Mucosa of rectum (tissue), 2 donors: ENCODE measurements around the gene COA3.

ENCODE experiments used
- H3K27ac ChIP-seq, 2 donors: one replicate each; pipeline ENCODE4 v1.7.0; 2013; ENCODE audit warnings: inconsistent platforms in 2 of 2, low read depth in 2 of 2, low read length in 2 of 2
- H3K27me3 ChIP-seq, 2 donors: one replicate each; pipeline ENCODE4 v1.7.0; 2013; ENCODE audit warnings: low read length in 2 of 2; ENCODE audit not compliant: control insufficient read depth in 2 of 2, insufficient read depth in 2 of 2
- H3K36me3 ChIP-seq, 2 donors: one replicate each; pipeline ENCODE4 v1.7.0; 2013; ENCODE audit warnings: low read length in 2 of 2; ENCODE audit not compliant: control insufficient read depth in 2 of 2, insufficient read depth in 2 of 2
- H3K4me1 ChIP-seq, 2 donors: one replicate each; pipeline ENCODE4 v1.7.0; 2013; ENCODE audit warnings: low read length in 2 of 2, mild to moderate bottlenecking in 1 of 2; ENCODE audit not compliant: control insufficient read depth in 2 of 2, insufficient read depth in 2 of 2
- H3K4me3 ChIP-seq, 2 donors: one replicate each; pipeline ENCODE4 v1.7.0; 2013; ENCODE audit warnings: low read length in 2 of 2
- H3K9ac ChIP-seq, 2 donors: one replicate each; pipeline ENCODE4 v1.7.0; 2013; ENCODE audit warnings: low read length in 2 of 2, low read depth in 1 of 2, mild to moderate bottlenecking in 1 of 2
- H3K9me3 ChIP-seq, 2 donors: one replicate each; pipeline ENCODE4 v1.7.0; 2013; ENCODE audit warnings: low read length in 2 of 2; ENCODE audit not compliant: control insufficient read depth in 2 of 2
- donor health status: healthy.
- donor health status: Normal muscosa, but diverticular disease.

COA3 gene

DNA sequence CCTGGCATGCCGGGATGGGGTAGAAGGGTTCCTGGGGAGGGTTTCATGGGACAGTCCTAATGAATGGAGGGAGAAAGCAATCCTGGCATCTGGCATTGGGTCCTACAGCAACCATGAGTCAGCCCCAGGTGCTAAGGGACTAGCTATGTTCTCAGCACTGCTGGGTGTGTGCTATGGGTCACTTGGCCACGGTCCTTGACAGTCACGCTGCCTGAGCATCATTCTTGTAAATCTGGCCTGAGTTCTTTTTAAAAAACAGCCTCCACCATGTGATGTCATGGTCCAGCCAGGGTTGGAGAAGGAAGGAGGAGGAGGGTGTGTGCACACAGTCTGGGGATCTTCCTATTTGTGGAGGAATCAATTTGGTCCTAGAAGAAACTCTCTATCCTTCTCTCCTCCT, 43.7 kb downstream of the COA3 start:
- Histone ChIP-seq H3K9ac (no peak overlapping the region), H3K4me1 (peaks cover 0 to 2% of the 10 kb centered on the region in 2 donors), H3K36me3 (no peaks in the 10 kb centered on the region), H3K4me3 (no peak overlapping the region), H3K27me3 (peaks cover 0 to 4% of the 10 kb centered on the region in 2 donors), H3K9me3 (no peaks in the 10 kb centered on the region), H3K27ac (no peak overlapping the region)

DNA sequence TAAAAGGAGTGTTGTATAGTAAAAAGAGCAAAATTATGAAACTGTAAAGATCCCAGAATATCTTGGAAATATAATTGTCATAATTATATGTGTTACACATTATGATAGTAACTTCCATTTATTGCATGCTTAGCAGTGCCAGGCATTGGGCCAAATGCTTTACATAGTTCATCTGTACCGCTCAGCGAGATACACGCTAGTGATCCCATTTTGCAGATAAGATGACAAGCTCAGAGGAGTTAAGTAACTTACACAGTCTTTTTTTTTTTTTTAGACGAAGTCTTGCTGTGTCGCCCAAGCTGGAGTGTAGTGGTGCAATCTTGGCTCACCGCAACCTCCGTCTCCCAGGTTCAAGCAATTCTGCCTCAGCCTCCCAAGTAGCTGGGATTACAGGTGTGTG, 46.9 kb downstream of the COA3 start:
- H3K27ac ChIP-seq, result no peak overlapping the region
- no peak overlapping the region for H3K9ac ChIP-seq
- H3K27me3 ChIP-seq, result no peaks in the 10 kb centered on the region
- no peaks in the 10 kb centered on the region for H3K36me3 ChIP-seq
- peaks cover 2 to 4% of the 10 kb centered on the region in 2 donors for H3K4me1 ChIP-seq
- no peaks in the 10 kb centered on the region for H3K9me3 ChIP-seq
- H3K4me3 ChIP-seq, result no peak overlapping the region

GRCh38 chr17:42750739-42751344, 47.7 kb downstream of the COA3 start:
- no peak overlapping the region for H3K27ac ChIP-seq
- no peaks in the 10 kb centered on the region for H3K9me3 ChIP-seq
- H3K4me1 ChIP-seq, result peaks cover 2 to 4% of the 10 kb centered on the region in 2 donors
- no peaks in the 10 kb centered on the region for H3K36me3 ChIP-seq
- no peaks in the 10 kb centered on the region for H3K27me3 ChIP-seq
- H3K9ac ChIP-seq, result no peak overlapping the region
- no peak overlapping the region for H3K4me3 ChIP-seq

- no peak overlapping the region for H3K9ac ChIP-seq
- H3K4me3 ChIP-seq, result no peak overlapping the region
- H3K27ac ChIP-seq, result peak overlapping the region; percentile 49 to 60
- no peaks in the 10 kb centered on the region for H3K27me3 ChIP-seq
- H3K9me3 ChIP-seq, result no peaks in the 10 kb centered on the region
- peaks cover 2 to 7% of the 10 kb centered on the region in 2 donors for H3K4me1 ChIP-seq
- no peaks in the 10 kb centered on the region for H3K36me3 ChIP-seq
Observed at GRCh38 chr17:42748908-42749798, 49.4 kb downstream of the COA3 start.

DNA sequence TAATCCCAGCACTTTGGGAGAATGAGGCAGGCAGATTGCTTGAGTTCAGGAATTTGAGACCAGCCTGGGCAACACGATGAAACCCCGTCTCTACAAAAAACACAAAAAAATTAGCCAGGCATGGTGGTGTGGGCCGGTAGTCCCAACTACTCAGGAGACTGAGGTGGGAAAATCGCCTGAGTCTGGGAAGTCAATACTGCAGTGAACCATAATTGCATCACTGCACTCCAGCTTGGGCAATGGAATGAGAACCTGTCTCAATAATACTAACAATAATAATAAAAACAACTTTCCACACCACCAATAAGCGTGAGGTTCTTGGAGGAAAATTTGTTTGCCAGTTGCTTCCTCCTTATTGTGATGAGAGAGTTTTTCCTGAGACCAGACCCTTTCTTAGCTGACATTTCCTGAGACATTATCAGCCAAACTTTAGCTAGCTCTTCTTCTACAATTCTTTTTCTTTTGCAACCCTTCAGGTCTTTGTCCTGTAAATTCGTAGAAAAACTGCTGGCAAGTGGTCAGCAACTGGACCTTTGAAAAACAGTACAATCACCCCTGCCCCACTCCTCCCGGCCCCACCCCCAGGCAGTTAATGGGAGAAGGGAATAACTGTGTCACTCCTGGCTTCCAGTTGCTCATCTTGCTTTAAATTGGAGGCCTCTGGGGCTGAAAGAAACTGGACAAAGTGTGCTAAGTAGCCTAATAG, 50.1 kb downstream of the COA3 start:
- no peaks in the 10 kb centered on the region for H3K9me3 ChIP-seq
- H3K27ac ChIP-seq, result peak overlapping the region in 1 of 2 donors; percentile 20
- peaks cover 10 to 12% of the 10 kb centered on the region in 2 donors for H3K4me1 ChIP-seq
- H3K4me3 ChIP-seq, result no peak overlapping the region
- no peaks in the 10 kb centered on the region for H3K27me3 ChIP-seq
- no peak overlapping the region for H3K9ac ChIP-seq
- H3K36me3 ChIP-seq, result no peaks in the 10 kb centered on the region
